Caco-2 (cell line): ENCODE results near the gene ANKRD52. TPM values are rescaled to one million over a fixed set of nuclear protein-coding genes. Genes with fewer than 3 reads are reported as not detected.

Experiments used
- BruUV-seq: library from RNA; stranded (reverse); fragments of 400-500 nt; replicated peaks from 2 replicates; lab custom pipeline; 2021; lab: Mats Ljungman, UMichigan
- CTCF ChIA-PET: fragments of 300-600 bp; sonication (Branson Sonifier 250); formaldehyde crosslinking; loops from one replicate; lab custom pipeline; 2022; ENCODE audit warnings: antibody characterized with exemption; lab: Charles Lee
- POLR2A ChIA-PET: fragments of 300-600 bp; sonication (Branson Sonifier 250); formaldehyde crosslinking; loops from one replicate; lab custom pipeline; 2022; ENCODE audit warnings: antibody characterized with exemption; lab: Charles Lee
- DNase-seq, 2 experiments: peaks; one replicate each; pipeline versions ENCODE4 v3.0.0 to v3.0.0-alpha.2; 2020 to 2022
- H3K27me3 ChIP-seq: replicated peaks from 2 replicates; pipeline ENCODE4 v1.6.0; 2011; ENCODE audit warnings: low read length; ENCODE audit not compliant: control insufficient read depth, insufficient read depth
- H3K36me3 ChIP-seq: 2 replicates; pipeline ENCODE4 v1.5.1; 2011; ENCODE audit warnings: low read length; ENCODE audit not compliant: control insufficient read depth, insufficient read depth
- H3K4me1 ChIP-seq: fragments of 250-450 bp; sonication (Bioruptor Pico); 2 replicates; pipeline ENCODE4 v1.5.1; 2020; ENCODE audit warnings: mild to moderate bottlenecking
- H3K4me3 ChIP-seq: 2 replicates; pipeline ENCODE4 v1.5.1; 2011; ENCODE audit warnings: low read depth, mild to moderate bottlenecking, control low read depth, low read length
- H3K9me3 ChIP-seq: fragments of 250-450 bp; sonication (Bioruptor Pico); 2 replicates; pipeline ENCODE4 v1.5.1; 2020; ENCODE audit warnings: mild to moderate bottlenecking, moderate library complexity
- H3K27ac Mint-ChIP-seq: one replicate; pipeline ENCODE4 v1.8.0; 2022; ENCODE audit warnings: mixed read lengths; ENCODE audit not compliant: unreplicated experiment
- H3K27me3 Mint-ChIP-seq: one replicate; pipeline ENCODE4 v1.8.0; 2022; ENCODE audit warnings: mixed read lengths; ENCODE audit not compliant: insufficient read depth, unreplicated experiment
- H3K36me3 Mint-ChIP-seq: one replicate; pipeline ENCODE4 v1.8.0; 2022; ENCODE audit warnings: mild to moderate bottlenecking, mixed read lengths; ENCODE audit not compliant: insufficient read depth, unreplicated experiment
- H3K4me1 Mint-ChIP-seq: one replicate; pipeline ENCODE4 v1.8.0; 2022; ENCODE audit warnings: low read depth, mixed read lengths; ENCODE audit not compliant: unreplicated experiment
- H3K4me3 Mint-ChIP-seq: one replicate; pipeline ENCODE4 v1.8.0; 2022; ENCODE audit warnings: mild to moderate bottlenecking, moderate library complexity, mixed read lengths; ENCODE audit not compliant: unreplicated experiment
- H3K9me3 Mint-ChIP-seq: one replicate; pipeline ENCODE4 v1.8.0; 2022; ENCODE audit warnings: mixed read lengths; ENCODE audit not compliant: unreplicated experiment
- CTCF ChIP-seq, 2 experiments: fragments of 200-600 bp in 1 of 2; IDR thresholded peaks; 1 replicate in 1 of 2; 2 replicates in 1 of 2; pipeline versions ENCODE4 v1.5.1 to v1.8.0; 2011 to 2022; ENCODE audit warnings: antibody characterized with exemption in 1 of 2, control low read depth in 1 of 2, inconsistent platforms in 1 of 2, low read depth in 1 of 2, low read length in 1 of 2, mild to moderate bottlenecking in 1 of 2, moderate library complexity in 1 of 2; ENCODE audit not compliant: insufficient read depth in 1 of 2, severe bottlenecking in 1 of 2, unreplicated experiment in 1 of 2
- intact Hi-C: fragments of 100-400 bp; cut with micrococcal nuclease; formaldehyde crosslinking; loops from one replicate; pipeline ENCODE4 v1.10.0; 2022; ENCODE audit not compliant: unreplicated experiment
- total RNA-seq: library from RNA; stranded (reverse); gene quantifications from 2 replicates; pipeline ENCODE4 v1.2.3, GENCODE V29; 2022

Gene ANKRD52
- total RNA-seq, 1 experiment from 2014 or later: 34.6 TPM

- no peak overlapping the region for H3K27ac Mint-ChIP-seq
Observed at GRCh38 chr12:56297400-56297799, 39.2 kb upstream of the ANKRD52 start.

GRCh38 chr12:56296295-56296694, 38.1 kb upstream of the ANKRD52 start:
- Mint-ChIP-seq H3K4me1 (peaks cover 14% of the 10 kb centered on the region), H3K9me3 (no peaks in the 10 kb centered on the region), H3K27me3 (no peaks in the 10 kb centered on the region), H3K27ac (no peak overlapping the region), H3K4me3 (no peak overlapping the region), H3K36me3 (peaks cover 63% of the 10 kb centered on the region)
- TF ChIP-seq CTCF (IDR thresholded peaks at IDR 0.05; ENCODE audit: insufficient read depth in 1 of 2, low read depth in 1 of 2, low read length in 1 of 2, severe bottlenecking in 1 of 2, unreplicated experiment in 1 of 2): no peak
- no peaks in the 10 kb centered on the region for H3K9me3 ChIP-seq
- no peaks in the 10 kb centered on the region for H3K27me3 ChIP-seq
- ChIA-PET CTCF (no interaction called here), POLR2A (no interaction called here)
- BruUV-seq: no TSS peak
- intact Hi-C loops: no loop called here
- DNase-seq: no peak
- H3K4me3 ChIP-seq: no peak overlapping the region
- peaks cover 23% of the 10 kb centered on the region for H3K4me1 ChIP-seq
- no peaks in the 10 kb centered on the region for H3K36me3 ChIP-seq

More at GRCh38 chr12:56297400-56297799, 39.2 kb upstream of the ANKRD52 start:
- intact Hi-C loops: no loop called here
- POLR2A ChIA-PET: no interaction called here
- BruUV-seq: no TSS peak
- H3K27me3 ChIP-seq: no peaks in the 10 kb centered on the region
- H3K27me3 Mint-ChIP-seq: no peaks in the 10 kb centered on the region
- peaks cover 19% of the 10 kb centered on the region for H3K4me1 ChIP-seq
- H3K4me1 Mint-ChIP-seq: peaks cover 17% of the 10 kb centered on the region
- H3K36me3 Mint-ChIP-seq: peaks cover 63% of the 10 kb centered on the region
- CTCF ChIA-PET: no interaction called here
- H3K9me3 ChIP-seq: no peaks in the 10 kb centered on the region
- no peak overlapping the region for H3K4me3 ChIP-seq
- no peak overlapping the region for H3K4me3 Mint-ChIP-seq
- no peak for DNase-seq
- no peaks in the 10 kb centered on the region for H3K36me3 ChIP-seq
- no peaks in the 10 kb centered on the region for H3K9me3 Mint-ChIP-seq
- no peak for TF ChIP-seq CTCF (IDR thresholded peaks at IDR 0.05; ENCODE audit: insufficient read depth in 1 of 2, low read depth in 1 of 2, low read length in 1 of 2, severe bottlenecking in 1 of 2, unreplicated experiment in 1 of 2)

GRCh38 chr12:56293795-56294194, 35.6 kb upstream of the ANKRD52 start:
- DNase-seq: no peak
- Mint-ChIP-seq H3K27ac (no peak overlapping the region), H3K27me3 (no peaks in the 10 kb centered on the region), H3K4me3 (no peak overlapping the region), H3K36me3 (peaks cover 62% of the 10 kb centered on the region), H3K4me1 (peaks cover 18% of the 10 kb centered on the region), H3K9me3 (no peaks in the 10 kb centered on the region)
- ChIA-PET POLR2A (no interaction called here), CTCF (no interaction called here)
- H3K36me3 ChIP-seq: no peaks in the 10 kb centered on the region
- no peak overlapping the region for H3K4me3 ChIP-seq
- intact Hi-C loops: no loop called here
- H3K4me1 ChIP-seq: peaks cover 21% of the 10 kb centered on the region
- TF ChIP-seq CTCF (IDR thresholded peaks at IDR 0.05; ENCODE audit: insufficient read depth in 1 of 2, low read depth in 1 of 2, low read length in 1 of 2, severe bottlenecking in 1 of 2, unreplicated experiment in 1 of 2): no peak
- no TSS peak for BruUV-seq
- H3K27me3 ChIP-seq: no peaks in the 10 kb centered on the region
- no peaks in the 10 kb centered on the region for H3K9me3 ChIP-seq
